Measurements from ENCODE around the gene TMEM14A. TPM values are rescaled to one million over a fixed set of nuclear protein-coding genes. Genes with fewer than 3 reads are reported as not detected.
A peak's percentile ranks its signal among the peaks of the same experiment; 100 is the strongest.

Gene TMEM14A
- total and polyA plus RNA-seq, 9 of the 15 experiments (the other 6 are each of a cell fraction or from before 2014, with no cell fraction given), result 3.5 to 43.3 (median 8.5) TPM

GRCh38 chr6:52664186-52664990 is 6.5 kb upstream of the TMEM14A start (continued):
- TF ChIP-seq ZNF592 (IDR thresholded peaks at IDR 0.05), result no peak; the same call in none of the 2 replicates
- TF ChIP-seq ARID3B (CRISPR knock-in tag; IDR thresholded peaks at IDR 0.05; ENCODE audit: borderline replicate concordance), result no peak
- TF ChIP-seq ZNF24 (IDR thresholded peaks at IDR 0.05), result no peak
- TF ChIP-seq TARDBP (IDR thresholded peaks at IDR 0.05), result no peak
- no peak for TF ChIP-seq PTRF (tag; IDR thresholded peaks at IDR 0.05)
- no peak for TF ChIP-seq KDM1A (IDR thresholded peaks at IDR 0.05)
- no peak for TF ChIP-seq CBX5 (IDR thresholded peaks at IDR 0.05; ENCODE audit: borderline replicate concordance, low read depth)
- no peak for TF ChIP-seq KAT2B (IDR thresholded peaks at IDR 0.05; ENCODE audit: low read depth, low read length)
- peak; percentile 100 for TF ChIP-seq POLR2G (IDR thresholded peaks at IDR 0.05; ENCODE audit: low read depth, low read length)
- TF ChIP-seq CSDE1 (IDR thresholded peaks at IDR 0.05), result no peak
- no peak for TF ChIP-seq MTF1 (CRISPR knock-in tag; IDR thresholded peaks at IDR 0.05; ENCODE audit: borderline replicate concordance)
- TF ChIP-seq CLOCK (CRISPR knock-in tag; IDR thresholded peaks at IDR 0.05; ENCODE audit: borderline replicate concordance), result no peak
- no peak for TF ChIP-seq ARID2 (IDR thresholded peaks at IDR 0.05)
- TF ChIP-seq ATF3 (IDR thresholded peaks at IDR 0.05), result no peak
- TF ChIP-seq ATF3 (CRISPR knock-in tag; conservative IDR thresholded peaks at IDR 0.05), result no peak
- TF ChIP-seq KHSRP (IDR thresholded peaks at IDR 0.05), result no peak
- TF ChIP-seq ZNF75A (CRISPR knock-in tag; IDR thresholded peaks at IDR 0.05), result no peak
- TF ChIP-seq TAF7 (tag; IDR thresholded peaks at IDR 0.05), result no peak
- TF ChIP-seq PHF21A (IDR thresholded peaks at IDR 0.05; ENCODE audit: borderline replicate concordance, low read depth), result peak; percentile 58; the same call in 1 of the 2 replicates
- peak; percentile 13 for TF ChIP-seq TAF9B (IDR thresholded peaks at IDR 0.05; ENCODE audit: partially characterized antibody)
- TF ChIP-seq RBM39 (optimal IDR thresholded peaks at IDR 0.05; ENCODE audit: low read depth, low read length), result no peak

All from K562 (cell line).